ENCODE results near the gene MYH13. TPM values are rescaled to one million over a fixed set of nuclear protein-coding genes. Genes with fewer than 3 reads are reported as not detected.

The MYH13 gene
- total and polyA plus RNA-seq, 10 of the 15 experiments (the other 5 are each of a cell fraction or from before 2014, with no cell fraction given), result 0.01 to 0.04 (median 0.03) TPM; not detected in 4

DNA sequence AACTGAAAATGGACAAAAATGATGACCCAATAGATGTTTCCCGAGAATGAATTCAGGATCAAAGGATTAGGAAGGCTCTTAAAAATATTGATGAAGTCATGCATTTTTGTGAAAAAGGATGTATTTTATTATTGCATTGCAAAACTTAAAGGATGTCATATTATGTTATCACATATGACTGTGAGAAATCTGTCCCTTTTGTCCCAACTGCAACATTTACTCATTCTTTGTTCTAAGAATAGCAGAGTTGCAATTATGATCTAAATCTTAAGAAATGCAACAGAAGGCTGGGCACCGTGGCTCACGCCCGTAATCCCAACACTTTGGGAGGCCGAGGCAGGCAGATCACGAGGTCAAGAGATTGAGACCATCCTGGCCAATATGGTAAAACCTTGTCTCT, 13.1 kb upstream of the MYH13 start:
- FAIRE-seq, result no peak
- BruUV-seq (replicated peaks), result no TSS peak

More for the DNA sequence above, 13.1 kb upstream of the MYH13 start:
- Histone ChIP-seq H3K27ac (ENCODE audit: control insufficient read depth, insufficient read depth) (no peak overlapping the region), H3K4me2 (ENCODE audit: control insufficient read depth, insufficient read depth) (no peak overlapping the region), H3K79me2 (ENCODE audit: control insufficient read depth, insufficient read depth, low read length) (no peaks in the 10 kb centered on the region), H3K27me3 (replicated peaks in 1 of 2; ENCODE audit: control insufficient read depth in 2 of 2, insufficient read depth in 2 of 2, low read length in 1 of 2) (no peaks in the 10 kb centered on the region; a peak in 2 of 4 replicates), H3K4me3 (no peak overlapping the region), H3K9ac (ENCODE audit: control insufficient read depth, insufficient read depth, low read length) (no peak overlapping the region), H2AFZ (ENCODE audit: control insufficient read depth, low read depth, low read length) (no peak overlapping the region), H3K36me3 (ENCODE audit: control insufficient read depth in 2 of 2, insufficient read depth in 2 of 2, low read length in 1 of 2) (no peaks in the 10 kb centered on the region), H3K9me3 (replicated peaks; ENCODE audit: control insufficient read depth, insufficient read depth, low read length) (no peaks in the 10 kb centered on the region), H3K4me1 (ENCODE audit: control insufficient read depth, insufficient read depth, low read length) (no peaks in the 10 kb centered on the region), H4K20me1 (ENCODE audit: control insufficient read depth, insufficient read depth) (no peaks in the 10 kb centered on the region)
- ChIA-PET CTCF (no interaction called here), POLR2A (no interaction called here), RAD21 (ENCODE audit: unreplicated experiment) (no interaction called here), SMC1A (ENCODE audit: uncharacterized antibody, unreplicated experiment) (no interaction called here)
- in situ Hi-C loops (cut with MboI), result no loop called here
- ATAC-seq (no peak), DNase-seq (ENCODE audit: low read depth, low spot score) (no peak)
- intact Hi-C loops (cut with micrococcal nuclease; ENCODE audit: unreplicated experiment), result no loop called here
- TF ChIP-seq, protein P1, sequence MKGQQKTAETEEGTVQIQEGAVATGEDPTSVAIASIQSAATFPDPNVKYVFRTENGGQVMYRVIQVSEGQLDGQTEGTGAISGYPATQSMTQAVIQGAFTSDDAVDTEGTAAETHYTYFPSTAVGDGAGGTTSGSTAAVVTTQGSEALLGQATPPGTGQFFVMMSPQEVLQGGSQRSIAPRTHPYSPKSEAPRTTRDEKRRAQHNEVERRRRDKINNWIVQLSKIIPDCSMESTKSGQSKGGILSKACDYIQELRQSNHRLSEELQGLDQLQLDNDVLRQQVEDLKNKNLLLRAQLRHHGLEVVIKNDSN (IDR thresholded peaks at IDR 0.05; ENCODE audit: borderline replicate concordance, extremely low read length, insufficient read depth, low read depth, low read length), result no peak
- no peak for TF ChIP-seq POU2F2 (IDR thresholded peaks at IDR 0.05; ENCODE audit: borderline replicate concordance, low read depth, low read length)
- no peak for TF ChIP-seq NR2C2 (IDR thresholded peaks at IDR 0.05; ENCODE audit: borderline replicate concordance, control insufficient read depth, insufficient read length, low read depth)
- TF ChIP-seq, protein P2, sequence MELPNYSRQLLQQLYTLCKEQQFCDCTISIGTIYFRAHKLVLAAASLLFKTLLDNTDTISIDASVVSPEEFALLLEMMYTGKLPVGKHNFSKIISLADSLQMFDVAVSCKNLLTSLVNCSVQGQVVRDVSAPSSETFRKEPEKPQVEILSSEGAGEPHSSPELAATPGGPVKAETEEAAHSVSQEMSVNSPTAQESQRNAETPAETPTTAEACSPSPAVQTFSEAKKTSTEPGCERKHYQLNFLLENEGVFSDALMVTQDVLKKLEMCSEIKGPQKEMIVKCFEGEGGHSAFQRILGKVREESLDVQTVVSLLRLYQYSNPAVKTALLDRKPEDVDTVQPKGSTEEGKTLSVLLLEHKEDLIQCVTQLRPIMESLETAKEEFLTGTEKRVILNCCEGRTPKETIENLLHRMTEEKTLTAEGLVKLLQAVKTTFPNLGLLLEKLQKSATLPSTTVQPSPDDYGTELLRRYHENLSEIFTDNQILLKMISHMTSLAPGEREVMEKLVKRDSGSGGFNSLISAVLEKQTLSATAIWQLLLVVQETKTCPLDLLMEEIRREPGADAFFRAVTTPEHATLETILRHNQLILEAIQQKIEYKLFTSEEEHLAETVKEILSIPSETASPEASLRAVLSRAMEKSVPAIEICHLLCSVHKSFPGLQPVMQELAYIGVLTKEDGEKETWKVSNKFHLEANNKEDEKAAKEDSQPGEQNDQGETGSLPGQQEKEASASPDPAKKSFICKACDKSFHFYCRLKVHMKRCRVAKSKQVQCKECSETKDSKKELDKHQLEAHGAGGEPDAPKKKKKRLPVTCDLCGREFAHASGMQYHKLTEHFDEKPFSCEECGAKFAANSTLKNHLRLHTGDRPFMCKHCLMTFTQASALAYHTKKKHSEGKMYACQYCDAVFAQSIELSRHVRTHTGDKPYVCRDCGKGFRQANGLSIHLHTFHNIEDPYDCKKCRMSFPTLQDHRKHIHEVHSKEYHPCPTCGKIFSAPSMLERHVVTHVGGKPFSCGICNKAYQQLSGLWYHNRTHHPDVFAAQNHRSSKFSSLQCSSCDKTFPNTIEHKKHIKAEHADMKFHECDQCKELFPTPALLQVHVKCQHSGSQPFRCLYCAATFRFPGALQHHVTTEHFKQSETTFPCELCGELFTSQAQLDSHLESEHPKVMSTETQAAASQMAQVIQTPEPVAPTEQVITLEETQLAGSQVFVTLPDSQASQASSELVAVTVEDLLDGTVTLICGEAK (IDR thresholded peaks at IDR 0.05; ENCODE audit: borderline replicate concordance), result no peak
- TF ChIP-seq NFYB (IDR thresholded peaks at IDR 0.05; ENCODE audit: insufficient read depth, low read depth, low read length), result no peak
- TF ChIP-seq, protein P3, sequence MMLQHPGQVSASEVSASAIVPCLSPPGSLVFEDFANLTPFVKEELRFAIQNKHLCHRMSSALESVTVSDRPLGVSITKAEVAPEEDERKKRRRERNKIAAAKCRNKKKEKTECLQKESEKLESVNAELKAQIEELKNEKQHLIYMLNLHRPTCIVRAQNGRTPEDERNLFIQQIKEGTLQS (IDR thresholded peaks at IDR 0.05; ENCODE audit: borderline replicate concordance, extremely low read depth, low read depth, low read length), result no peak
- TF ChIP-seq SIX5 (IDR thresholded peaks at IDR 0.05; ENCODE audit: low read depth, low read length, severe bottlenecking), result no peak
- TF ChIP-seq, protein P4, sequence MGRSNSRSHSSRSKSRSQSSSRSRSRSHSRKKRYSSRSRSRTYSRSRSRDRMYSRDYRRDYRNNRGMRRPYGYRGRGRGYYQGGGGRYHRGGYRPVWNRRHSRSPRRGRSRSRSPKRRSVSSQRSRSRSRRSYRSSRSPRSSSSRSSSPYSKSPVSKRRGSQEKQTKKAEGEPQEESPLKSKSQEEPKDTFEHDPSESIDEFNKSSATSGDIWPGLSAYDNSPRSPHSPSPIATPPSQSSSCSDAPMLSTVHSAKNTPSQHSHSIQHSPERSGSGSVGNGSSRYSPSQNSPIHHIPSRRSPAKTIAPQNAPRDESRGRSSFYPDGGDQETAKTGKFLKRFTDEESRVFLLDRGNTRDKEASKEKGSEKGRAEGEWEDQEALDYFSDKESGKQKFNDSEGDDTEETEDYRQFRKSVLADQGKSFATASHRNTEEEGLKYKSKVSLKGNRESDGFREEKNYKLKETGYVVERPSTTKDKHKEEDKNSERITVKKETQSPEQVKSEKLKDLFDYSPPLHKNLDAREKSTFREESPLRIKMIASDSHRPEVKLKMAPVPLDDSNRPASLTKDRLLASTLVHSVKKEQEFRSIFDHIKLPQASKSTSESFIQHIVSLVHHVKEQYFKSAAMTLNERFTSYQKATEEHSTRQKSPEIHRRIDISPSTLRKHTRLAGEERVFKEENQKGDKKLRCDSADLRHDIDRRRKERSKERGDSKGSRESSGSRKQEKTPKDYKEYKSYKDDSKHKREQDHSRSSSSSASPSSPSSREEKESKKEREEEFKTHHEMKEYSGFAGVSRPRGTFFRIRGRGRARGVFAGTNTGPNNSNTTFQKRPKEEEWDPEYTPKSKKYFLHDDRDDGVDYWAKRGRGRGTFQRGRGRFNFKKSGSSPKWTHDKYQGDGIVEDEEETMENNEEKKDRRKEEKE (IDR thresholded peaks at IDR 0.05), result no peak
- TF ChIP-seq, protein P5, sequence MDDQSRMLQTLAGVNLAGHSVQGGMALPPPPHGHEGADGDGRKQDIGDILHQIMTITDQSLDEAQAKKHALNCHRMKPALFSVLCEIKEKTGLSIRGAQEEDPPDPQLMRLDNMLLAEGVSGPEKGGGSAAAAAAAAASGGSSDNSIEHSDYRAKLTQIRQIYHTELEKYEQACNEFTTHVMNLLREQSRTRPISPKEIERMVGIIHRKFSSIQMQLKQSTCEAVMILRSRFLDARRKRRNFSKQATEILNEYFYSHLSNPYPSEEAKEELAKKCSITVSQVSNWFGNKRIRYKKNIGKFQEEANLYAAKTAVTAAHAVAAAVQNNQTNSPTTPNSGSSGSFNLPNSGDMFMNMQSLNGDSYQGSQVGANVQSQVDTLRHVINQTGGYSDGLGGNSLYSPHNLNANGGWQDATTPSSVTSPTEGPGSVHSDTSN (IDR thresholded peaks at IDR 0.05; ENCODE audit: insufficient replicate concordance, low read depth, low read length), result no peak
- no peak for TF ChIP-seq MEF2A (IDR thresholded peaks at IDR 0.05; ENCODE audit: insufficient read depth, low read depth, low read length)
- no peak for TF ChIP-seq KAT2A (conservative IDR thresholded peaks at IDR 0.05; ENCODE audit: control insufficient read depth, low read depth, low read length)
- TF ChIP-seq TCF7 (IDR thresholded peaks at IDR 0.05; ENCODE audit: borderline replicate concordance), result no peak
- WGBS (ENCODE audit: insufficient coverage, insufficient replicate concordance, low lambda C conversion rate, missing lambda C conversion rate), result 50% methylated on average over 6 of the region's 6 CpGs

Data from GM12878 (cell line).